NCI-H2227 treated with DMSO at 0.1 percent for 48 hours (cell line): Measurements from ENCODE around the gene KIF18B.
A peak's percentile ranks its signal among the peaks of the same experiment; 100 is the strongest.

ENCODE experiments used
- DNase-seq: peaks from one replicate; lab custom pipeline; 2025; lab: John Stamatoyannopoulos, UW

The KIF18B gene

DNA sequence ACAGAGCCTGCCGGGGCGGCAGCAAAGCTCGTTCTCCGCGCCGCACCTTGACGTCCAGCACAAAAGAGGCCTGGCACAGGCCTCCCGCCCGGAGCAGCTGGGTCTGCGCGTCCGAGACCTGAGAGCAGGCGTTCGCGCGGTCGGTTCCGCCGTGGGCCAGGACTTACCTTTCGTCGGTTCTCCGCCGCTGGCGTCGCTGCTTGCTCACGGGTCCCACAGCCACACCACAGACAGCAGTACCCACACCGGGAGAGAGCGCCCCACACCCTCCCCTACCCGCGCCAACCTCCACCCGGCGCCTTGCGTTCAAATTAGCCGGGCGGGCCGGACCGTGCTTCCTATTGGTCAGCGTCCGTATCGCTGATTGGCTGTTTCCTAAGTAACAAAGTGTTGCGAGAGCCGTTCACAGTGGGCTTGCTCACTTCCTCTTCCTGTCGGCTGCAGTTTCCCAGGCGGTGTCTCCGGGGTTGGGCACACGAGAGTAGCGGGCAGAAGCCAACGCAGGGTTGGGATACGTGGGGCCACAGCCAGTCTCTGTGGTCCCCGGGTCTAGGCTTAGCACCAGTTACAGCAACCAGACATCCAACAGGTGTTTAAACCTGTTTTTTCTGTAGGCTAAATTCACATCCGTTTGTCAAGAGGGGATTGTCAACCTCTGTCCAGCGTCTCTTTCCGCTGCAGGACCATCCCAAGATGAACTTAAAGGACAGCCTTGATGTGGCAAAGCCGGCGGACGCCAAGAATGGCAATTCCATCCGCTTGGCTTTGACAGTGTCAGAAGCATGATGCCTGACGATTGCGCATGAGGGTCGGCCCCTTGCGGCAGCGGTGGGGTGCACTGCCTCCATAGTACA lies at the start of gene KIF18B:
Gene KIF18B, minus strand, starts transcription at position 313 of the 854 bp plus-strand sequence. CDS start 11,429 bp downstream, outside the sequence.
- peak; percentile 92 for DNase-seq

- no peak for DNase-seq
These were observed 48.7 kb upstream of the KIF18B start for GRCh38 chr17:44996304-44996703.

DNA sequence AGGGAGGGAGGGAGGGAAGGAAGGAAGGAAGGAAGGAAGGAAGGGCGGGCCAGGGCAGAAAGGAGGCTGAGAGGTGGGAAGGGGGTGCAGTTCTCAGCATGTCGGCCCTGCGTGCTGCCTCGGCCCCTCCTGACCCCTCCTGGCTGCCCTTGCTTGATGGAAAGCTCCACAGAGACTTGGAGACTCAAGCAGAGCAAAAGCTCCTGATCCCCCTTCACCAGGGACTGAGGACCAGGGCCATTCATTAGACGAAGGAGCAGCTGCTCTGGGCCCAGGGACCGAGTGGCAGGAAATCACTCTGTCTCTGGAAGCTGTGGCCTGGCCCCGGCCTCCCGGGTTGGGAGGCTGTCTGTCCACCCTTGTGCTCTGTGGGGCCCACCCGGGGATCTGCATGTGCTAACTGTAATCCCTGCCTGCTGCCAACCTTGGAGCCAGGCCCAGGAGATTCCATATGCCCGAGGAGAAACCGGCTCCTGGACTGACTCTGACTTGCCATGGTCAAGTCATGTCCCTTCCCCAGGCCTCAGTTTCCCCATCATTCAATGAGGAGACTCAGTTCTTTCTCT lies 47.9 kb upstream of the KIF18B start:
- DNase-seq = no peak

GRCh38 chr17:44992242-44992939 lies 44.8 kb upstream of the KIF18B start:
- DNase-seq = no peak

- no peak for DNase-seq
These were observed 43.4 kb upstream of the KIF18B start for GRCh38 chr17:44990994-44991393.

GRCh38 chr17:44989552-44990138 lies 42.1 kb upstream of the KIF18B start:
- DNase-seq = no peak

GRCh38 chr17:44988044-44988942 lies 40.7 kb upstream of the KIF18B start:
- no peak for DNase-seq

- DNase-seq = no peak
These were observed 36.0 kb upstream of the KIF18B start for GRCh38 chr17:44983563-44983962.

DNA sequence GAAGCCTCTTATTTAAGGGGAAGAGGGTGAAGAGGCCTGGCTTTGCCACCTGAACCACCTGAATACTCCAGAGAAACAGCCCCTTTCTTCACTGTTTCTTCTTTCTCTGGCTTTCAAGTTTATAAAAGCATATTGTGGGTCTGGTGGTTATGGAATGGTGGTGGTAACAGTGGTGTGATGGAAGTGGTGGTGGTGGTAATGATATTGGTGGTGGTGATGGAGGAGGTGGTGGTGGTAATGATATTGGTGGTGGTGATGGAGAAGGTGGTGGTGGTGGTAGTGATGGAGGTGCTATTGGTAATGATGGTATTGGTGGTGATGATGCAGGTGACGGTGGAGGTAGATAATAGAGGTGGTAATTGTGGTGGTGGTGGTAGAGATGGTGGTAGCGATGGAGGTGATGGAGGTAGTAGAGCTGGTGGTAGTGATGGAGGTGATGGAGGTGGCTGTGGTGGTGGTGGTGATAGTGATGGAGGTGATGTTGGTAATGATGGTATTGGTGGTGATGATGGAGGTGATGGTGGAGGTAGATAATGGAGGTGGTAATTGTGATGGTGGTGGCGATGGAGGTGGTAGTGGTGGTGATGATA lies 34.6 kb upstream of the KIF18B start:
- DNase-seq = no peak

DNA sequence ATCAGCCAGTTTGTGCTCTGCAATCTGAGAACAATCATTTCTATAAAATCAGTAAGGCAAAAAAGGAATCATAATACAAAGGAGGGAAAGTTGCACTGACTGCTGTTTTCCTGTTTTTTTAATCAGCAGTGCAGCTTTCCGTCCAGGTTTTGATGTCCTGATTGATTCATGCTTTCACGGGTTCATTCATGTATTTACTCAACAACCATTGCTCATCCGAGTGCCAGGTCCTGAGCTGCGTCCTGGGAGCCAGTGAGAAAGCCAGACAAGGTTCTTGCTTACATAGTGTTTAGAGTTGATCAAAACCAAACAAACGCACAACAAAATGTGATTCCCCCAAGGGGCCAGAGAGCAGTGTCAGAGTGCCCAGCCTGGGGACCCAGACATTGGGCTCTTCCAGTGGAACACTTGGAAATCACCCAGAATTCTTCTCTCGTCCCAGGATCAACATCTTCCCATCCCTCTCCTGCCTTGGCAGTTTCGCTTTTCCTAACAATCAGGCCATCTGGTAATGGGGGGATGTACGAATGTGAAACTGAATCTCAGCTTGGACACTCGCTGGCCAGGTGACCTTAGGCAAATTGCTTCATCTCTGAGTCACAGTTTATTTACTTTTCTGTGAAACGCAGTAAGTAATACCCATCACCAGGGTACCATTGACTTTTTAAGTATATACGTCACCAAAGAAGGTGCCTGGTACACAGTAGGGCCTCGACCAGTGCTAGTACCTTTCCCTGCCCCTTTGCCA lies 33.8 kb upstream of the KIF18B start:
- DNase-seq = no peak

- DNase-seq = no peak
These were observed 31.9 kb upstream of the KIF18B start for GRCh38 chr17:44979426-44979995.

GRCh38 chr17:44978807-44979206 lies 31.2 kb upstream of the KIF18B start:
- no peak for DNase-seq

- DNase-seq = no peak
These were observed 30.4 kb upstream of the KIF18B start for GRCh38 chr17:44977814-44978550.

- DNase-seq = no peak
These were observed 29.5 kb upstream of the KIF18B start for GRCh38 chr17:44977065-44977464.

GRCh38 chr17:44976206-44976605 lies 28.6 kb upstream of the KIF18B start:
- peak; percentile 65 for DNase-seq

- no peak for DNase-seq
These were observed 25.4 kb upstream of the KIF18B start for GRCh38 chr17:44972953-44973352.

DNA sequence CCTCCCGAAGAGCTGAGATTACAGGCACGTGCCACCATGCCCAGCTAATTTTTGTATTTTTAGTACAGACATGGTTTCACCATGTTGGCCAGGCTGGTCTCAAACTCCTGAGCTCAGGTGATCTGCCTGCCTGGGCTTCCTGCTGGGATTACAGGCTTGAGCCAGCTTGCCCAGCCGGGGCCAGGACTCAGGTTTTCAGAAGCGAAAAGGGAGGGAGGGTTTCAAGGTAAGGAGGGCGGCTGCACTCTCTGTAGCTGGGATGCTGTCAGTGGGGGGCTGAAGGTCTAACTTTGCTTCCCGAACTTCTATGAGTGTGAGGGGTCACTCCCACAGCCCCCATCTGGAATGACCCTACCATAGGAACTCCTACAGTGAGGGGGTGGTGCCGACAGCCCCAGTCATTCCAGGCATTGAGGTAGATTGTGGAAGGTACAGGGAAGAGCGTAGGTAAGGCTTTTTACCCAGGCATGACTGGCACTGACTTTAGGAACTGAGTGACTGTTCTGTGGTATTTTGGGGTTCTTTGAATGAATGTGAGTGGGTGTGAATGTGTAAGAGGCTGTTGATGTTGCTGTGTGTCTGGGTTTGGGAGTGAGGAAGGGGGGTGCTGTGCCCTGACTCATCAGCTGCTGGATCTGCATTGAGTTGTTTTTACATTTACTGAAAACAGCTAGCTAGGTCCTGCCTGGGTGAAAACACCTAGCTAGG lies 24.4 kb upstream of the KIF18B start:
- no peak for DNase-seq

- no peak for DNase-seq
These were observed 22.7 kb upstream of the KIF18B start for GRCh38 chr17:44970136-44970741.
